ENCODE measurements around the gene EPHA7.

Gene EPHA7

DNA sequence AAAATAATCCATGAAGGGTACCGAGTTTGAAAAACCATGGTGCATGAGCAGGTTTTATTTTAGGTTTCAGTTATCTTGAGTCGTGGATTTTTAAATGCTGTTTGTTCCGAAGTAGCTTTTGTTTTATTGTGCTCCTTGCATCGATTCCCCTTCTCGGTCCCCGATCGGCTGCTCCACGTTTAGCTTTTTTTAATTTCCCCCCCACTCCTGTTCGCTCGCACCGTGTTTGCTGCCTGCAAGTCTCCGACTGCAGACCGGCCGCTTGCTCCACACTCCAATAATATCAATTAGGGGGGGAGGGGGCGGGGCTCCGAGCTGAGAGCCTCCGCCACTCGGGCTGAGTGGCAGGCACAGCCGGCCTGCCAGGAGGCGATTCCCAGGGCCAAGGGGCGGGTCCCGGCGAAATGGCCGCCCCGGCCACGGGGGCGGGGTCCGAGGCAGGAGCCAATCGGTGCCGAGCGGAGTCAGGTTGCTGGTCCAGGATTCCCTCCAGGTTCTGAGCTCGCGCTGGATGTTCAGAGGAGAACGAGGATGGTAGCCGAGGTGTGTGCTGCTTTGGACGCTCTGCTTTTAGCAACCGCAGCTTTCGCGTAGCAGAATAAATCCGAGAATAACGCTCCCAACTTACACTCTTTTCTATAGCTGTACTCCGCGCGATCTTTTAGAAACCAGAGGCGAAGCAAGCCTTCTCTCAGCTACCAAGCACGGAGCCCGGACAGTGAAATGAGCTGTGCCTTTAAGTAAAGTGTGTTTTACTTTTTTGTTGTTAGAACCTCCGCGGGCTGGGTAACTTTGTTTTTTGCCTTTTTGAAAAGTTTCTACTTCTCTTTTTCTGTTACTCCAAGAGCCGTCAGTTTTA lies at the start of gene EPHA7:
Gene EPHA7 (minus strand): TSS at position 256 of the 859 bp plus-strand sequence. CDS start 218 bp downstream, at position 38.
- peak; percentile 99 for DNase-seq (ENCODE audit: low spot score)

DNA sequence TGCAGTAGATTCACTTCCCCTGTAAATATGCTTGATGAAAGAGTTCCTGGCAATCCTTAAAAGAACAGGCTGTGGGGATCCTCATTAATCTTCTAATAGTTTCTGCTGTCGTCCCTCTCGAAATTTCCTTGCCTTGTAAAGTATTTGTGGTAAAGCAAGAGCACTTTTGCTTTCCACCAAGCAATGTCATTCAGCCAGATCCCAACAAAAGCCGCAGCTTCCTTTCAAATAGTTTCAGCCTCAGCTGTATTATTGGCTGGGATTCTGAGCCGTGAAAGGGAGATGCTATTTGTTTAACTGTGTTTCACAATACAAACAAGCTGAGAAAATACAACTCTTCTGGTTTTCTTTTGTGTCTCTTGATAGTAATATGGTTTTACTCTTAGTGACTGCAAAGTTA lies 48.9 kb upstream of the EPHA7 start:
- peak; percentile 51 for DNase-seq (ENCODE audit: low spot score)

DNA sequence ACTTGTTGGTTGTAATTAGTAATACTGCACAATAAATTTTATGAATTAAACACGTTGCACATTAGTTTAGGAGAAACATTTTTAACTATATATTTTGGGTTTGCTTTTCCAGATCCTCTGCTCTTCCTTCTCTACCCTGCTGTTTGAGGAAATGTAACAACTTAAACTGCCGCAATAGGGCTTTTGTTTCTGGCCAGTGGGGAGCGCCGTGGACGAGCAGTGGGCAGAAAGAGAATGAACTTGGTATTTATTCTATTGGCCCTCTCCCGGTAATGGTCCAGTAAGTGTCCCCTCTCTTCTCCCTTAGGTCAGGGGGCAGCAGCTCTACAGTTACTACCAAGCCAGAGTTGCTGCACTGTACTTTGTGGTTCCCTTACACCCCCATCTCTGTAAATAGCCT lies 35.2 kb upstream of the EPHA7 start:
- DNase-seq (ENCODE audit: low spot score), result no peak

DNA sequence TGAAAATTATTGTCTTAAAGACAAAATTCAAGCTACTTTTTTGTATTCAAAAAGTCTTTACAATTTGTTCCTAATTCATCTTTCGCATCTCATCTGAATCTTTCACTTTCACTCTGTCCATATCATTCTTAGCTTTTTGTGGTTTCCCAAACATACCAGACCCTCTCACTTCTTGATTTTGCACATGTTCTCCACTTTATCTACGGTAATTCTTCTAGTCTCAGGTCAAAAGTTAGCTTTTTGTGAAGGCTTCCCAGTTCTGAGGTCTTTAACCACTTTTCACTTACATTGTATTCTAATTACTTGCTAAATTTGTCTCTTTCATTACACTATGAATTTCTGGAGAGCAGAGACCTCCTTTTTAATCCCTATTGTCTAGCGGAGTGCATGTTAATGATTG lies 34.6 kb upstream of the EPHA7 start:
- no peak for DNase-seq (ENCODE audit: low spot score)

DNA sequence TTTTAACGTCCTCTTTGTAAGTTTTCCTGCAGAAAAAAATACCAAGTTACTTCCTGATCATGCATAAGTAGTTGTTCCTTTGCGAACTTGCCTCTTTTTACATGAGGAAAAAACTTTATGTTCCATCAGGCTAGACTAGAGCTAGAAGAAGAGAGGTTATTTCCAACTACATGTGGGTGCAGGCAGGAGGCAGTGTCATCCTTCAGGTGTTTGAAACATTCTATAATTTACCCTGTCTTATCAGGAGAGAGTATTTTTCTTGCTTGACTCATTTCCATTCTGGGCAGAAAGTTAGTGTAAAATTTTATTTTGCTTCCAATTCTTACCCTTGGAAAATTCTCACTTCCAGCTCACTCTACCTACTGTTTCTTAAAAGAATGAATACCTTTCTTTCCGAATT lies 28.5 kb upstream of the EPHA7 start:
- DNase-seq (ENCODE audit: low spot score), result no peak

DNA sequence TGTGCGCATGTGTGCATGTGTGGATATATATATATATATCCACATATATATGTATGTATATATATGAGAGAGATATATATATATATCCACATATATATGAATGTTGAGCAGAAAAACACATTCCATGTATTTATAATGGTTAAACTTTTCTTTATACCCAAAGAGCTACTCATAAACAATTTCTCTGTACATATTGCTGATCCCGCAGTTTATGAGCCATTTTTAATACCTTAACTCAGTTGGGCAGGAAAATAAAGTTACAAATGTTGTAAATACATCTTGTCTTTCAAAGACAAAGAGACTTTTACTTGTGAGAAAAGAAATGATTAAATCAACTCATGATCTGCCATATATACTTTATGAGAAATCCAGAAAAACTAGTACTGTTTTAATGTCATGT lies 18.1 kb upstream of the EPHA7 start:
- no peak for DNase-seq (ENCODE audit: low spot score)

DNA sequence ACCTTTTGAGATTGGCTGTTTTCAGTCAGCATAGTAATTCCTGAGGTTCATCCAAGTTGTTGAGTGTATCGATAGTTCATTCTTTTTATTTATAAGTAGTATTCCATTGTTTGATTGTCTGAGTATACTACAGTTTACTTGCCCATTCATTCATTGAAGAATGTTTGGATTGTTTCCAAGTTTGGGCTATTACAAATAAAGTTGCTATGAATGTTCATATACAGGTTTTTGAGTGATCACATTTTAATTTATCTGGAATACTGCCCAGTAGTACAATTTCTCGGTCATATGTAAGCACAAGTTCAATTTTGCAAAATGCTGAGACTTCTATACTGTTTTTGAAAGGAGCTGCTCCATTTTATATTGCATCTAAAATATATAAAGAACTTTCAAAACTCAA lies 14.2 kb upstream of the EPHA7 start:
- no peak for DNase-seq (ENCODE audit: low spot score)

DNA sequence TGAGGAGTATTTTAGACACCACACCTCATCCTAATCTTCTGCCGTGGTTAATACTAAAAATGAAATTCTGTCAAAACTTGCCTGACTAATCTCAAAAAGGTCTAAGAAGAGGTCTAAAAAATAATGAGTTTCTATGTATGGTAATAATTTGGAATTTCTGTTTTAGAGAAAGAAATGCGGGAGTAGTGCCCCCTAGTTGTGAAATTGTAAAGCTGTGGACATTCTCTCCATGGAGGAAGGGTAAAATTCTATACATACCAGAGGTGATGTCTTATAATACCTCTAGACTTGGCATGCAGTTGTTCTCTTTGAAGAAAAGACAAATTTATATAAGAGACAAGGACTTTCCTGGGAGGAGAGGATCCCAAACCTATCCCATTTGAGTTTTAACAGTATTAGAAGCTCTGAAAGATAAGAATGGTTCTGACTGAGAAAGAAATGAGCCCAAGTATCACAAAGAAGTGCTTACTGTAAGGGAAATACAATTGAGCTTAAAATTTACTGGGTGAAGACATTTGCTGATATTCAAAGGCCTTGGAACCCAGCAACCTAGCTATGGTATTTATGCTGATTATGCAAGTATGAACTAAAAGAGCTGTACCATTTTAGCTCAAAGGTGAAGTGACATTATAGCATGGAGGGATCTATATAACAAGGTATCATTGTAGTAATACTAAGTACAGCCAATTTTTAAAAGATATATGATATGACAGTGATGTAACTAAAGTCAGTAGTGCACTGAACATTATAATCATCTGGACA lies 5.1 kb upstream of the EPHA7 start:
- no peak for DNase-seq (ENCODE audit: low spot score)

DNA sequence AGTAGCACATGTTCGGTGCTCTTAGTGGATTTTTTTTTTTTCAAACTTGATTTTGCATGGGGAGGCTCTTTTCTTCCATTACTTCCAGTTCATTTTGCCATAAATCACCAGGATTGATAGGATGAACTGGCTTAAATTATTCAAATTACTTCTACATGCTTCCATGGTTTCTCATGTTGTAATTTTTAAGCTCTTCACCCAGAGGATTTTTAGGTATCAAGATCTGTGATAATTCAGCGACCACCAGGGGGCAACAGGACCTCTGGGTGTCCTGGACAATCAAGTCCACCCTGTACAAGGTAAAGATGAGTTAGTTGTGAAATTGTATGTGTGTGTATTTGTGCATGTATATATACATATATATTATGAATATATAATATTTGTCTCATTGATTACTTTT lies 4.2 kb upstream of the EPHA7 start:
- peak; percentile 66 for DNase-seq (ENCODE audit: low spot score)

DNA sequence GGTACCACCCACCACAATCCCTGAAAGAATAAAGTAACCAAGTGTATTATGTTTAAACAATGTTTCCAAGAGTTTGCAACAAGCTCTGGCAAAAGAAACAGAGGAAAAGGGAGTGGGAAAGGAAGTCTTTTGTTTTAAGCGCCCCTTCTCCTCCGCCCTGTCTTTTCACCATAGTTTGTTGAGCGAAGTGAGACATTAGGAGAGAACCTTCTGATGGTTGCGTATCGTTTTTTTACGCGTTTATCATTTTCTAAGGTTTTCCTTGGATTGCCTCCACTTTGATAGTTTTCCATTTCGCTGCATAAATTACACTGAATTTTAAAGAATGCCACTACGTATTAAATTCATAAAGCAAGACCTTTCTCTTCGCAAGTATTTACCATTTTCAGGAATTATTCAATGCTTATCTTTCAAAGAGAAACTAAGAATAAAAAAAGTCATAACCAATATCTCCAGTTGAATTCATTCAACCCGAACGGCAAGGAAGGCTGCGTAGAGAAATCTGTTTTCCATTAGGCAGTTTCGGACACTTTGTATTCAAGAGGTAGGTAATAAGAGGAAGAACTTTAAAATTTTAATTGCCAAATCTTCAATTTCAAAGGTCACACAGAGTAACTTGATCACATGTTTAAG lies 920 bp upstream of the EPHA7 start:
- DNase-seq (ENCODE audit: low spot score), result no peak

DNA sequence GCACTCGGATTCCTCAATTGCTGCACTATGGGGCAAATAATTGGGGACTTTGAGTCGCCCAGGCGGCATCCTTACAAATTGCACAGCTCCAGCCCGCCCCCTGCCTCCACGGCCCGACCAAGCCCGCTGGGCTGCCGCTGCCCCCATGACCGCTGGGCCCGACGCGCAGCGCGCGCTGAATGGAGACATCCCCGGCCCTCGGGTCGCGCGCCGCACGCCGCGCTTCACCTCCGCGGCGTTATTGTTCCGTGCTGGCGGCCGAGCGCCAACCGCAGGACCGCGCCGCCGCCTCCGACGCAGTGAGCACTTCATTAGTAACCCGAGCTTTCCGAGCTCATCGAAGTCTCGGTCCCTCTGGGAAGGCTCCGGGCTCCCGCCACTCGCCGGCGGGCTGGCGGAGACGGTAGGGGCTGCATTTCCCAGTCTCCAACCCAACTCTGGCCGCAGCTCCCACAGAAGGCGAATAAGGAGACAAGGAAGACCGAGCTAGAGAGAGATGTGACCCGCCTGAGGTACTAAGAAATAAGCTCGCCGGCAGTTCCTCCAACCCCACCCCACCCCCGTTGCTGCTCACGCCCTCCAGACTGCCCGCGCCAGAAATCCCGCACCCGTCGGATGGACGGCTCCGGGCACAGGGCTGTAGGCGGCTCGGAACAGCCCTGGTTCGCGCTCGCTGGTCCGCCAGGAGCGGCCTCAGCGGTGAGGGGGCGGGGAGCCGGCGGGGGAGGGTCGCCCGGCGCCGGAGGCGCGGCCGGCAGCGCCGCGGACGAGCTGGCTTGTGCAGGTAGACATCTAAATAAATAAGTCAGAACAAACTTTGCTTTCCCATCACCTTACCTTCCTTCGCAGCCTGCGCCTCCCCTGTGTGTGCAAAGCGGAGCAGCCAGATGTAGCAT lies 703 bp downstream of the EPHA7 start:
- peak; percentile 73 for DNase-seq (ENCODE audit: low spot score)

DNA sequence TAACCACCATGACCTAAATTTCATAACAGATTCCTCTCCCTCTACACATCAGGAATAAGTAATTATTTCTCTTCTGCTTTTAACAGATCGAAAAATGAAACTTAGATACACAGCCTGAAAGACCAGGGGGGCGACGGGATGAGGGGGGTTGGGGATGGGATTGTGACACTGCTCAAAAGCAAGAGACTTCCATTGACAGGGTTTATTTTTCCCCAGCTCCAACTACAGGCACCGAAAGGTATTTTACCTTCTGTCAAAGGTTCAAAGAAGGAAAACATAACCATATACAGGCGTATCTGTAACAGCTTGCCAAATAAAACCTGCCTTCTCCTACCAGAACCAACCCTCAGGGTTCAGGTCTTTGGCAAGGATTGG lies 1.3 kb downstream of the EPHA7 start:
- DNase-seq (ENCODE audit: low spot score), result no peak

DNA sequence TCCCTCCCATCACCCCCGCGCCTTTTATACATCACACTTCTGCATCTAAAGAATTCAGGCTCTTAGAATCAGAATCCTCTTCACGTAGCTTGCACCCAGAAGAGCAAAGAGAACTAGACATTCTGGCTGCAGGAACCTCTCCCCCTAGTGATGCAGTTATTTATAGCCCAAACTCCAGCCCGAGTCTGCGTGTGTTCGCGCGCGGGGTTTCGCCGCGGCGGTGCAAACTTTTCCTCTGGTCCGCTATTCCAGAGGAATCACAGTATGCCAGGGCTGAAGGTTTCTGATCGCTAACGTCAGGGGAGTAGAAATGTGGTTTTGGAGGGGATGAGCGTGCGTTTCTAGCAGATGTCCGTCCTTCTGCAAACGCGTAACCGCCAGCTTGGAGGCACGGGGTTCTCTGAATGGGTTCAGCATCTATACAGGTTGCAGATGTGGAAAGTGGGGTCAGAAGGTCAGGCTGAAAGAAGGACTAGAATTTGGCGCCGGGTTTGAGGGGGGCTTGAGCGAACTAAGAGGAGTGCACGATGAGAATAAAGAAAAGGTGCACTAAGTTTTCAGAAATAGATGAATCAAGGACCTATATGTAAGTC lies 1.8 kb downstream of the EPHA7 start:
- DNase-seq (ENCODE audit: low spot score), result peak; percentile 57

DNA sequence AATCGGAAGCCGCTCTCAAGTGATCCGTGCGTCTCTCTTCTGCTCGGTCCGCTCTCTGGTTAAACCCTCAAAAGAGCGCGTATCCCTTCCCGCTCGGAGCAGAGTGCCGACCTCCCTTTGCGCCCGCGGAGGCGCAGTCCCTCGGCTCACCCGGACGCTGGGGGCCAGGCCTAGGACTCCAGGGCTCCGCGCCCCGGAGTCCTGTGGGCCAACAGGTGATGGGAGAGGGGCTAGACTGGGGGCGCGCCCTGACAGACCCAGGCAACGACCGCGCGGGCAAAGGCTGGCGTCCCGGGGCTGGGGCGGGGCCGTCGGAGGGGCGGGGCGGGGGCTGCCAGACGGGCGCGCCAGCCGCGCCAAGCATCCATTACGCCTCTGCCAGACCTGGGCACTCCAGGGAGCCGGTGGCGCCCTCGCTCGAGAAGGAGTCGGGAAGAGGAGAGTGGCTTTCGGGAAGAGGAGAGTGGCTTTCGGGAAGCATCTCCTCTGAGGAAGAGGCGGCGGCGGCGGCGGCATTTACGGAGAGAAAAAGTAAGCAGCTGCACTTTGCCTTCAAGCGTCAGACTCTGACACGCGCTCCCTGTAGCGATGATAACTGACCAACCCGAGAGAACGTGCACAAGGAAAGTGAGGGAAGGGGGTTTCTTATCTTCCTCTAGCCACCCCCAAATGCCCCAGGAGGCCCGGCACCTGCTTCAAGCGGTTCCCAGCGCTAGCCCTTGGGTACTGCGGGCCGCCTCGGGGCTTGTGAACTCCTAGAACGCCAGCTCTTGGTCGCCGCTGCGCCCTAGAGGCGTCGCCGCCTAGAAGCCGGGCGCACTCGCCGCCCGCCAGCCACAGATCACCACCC lies 2.6 kb downstream of the EPHA7 start:
- peak; percentile 72 for DNase-seq (ENCODE audit: low spot score)

DNA sequence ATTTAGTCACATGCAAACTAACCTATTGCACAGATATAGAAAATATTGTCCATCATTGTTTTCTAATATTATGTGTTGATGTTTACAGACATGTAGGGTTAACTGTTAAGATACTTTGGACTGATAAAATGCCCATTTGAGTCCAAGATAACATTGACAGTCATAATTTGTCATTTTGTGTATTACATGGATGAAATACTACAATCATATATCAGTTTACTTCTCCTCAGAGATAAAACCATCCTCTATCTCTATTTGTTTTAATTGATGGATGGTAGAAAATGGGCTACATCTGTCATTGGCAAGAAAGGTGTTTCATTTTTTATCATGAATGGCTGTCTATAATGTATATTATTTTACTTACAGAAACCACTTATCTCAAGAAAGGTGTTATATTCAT lies 6.2 kb downstream of the EPHA7 start:
- no peak for DNase-seq (ENCODE audit: low spot score)

DNA sequence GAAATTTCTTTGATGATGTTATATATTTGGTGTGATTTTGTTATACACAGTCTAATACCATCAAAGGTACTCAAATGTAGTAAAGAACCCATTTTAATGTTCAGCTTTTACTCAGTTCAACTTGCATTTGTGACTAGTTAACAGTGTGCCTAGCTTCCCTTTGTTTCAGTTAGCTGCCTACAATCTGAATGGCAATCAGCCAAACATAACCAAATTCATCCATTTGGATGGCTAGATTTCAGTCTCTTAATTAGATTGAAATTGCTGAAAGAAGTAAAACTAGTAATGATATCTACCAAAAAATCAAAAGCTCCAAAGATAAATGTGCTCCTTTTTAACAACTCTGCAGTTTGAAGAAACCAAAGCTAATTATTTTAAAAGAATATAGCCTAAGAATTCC lies 6.9 kb downstream of the EPHA7 start:
- no peak for DNase-seq (ENCODE audit: low spot score)

DNA sequence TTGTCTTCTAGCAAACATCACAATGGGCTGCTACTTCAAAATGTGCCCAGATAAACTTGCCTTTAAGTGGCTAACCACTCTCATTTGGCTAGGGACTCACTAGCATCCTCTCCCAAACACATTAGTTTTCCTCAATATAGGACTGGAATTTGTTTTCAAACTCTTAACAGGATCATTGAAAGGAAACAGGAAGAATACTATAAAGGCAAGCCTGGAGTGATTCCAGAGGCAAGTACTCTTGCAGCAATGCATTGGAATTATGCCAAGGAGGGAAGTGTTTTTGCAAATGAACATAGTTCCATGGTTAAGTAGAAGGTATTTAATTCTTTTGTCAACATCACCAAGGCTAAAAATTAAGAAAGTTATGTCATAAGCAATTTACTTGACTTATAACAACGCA lies 12.2 kb downstream of the EPHA7 start:
- DNase-seq (ENCODE audit: low spot score), result no peak

DNA sequence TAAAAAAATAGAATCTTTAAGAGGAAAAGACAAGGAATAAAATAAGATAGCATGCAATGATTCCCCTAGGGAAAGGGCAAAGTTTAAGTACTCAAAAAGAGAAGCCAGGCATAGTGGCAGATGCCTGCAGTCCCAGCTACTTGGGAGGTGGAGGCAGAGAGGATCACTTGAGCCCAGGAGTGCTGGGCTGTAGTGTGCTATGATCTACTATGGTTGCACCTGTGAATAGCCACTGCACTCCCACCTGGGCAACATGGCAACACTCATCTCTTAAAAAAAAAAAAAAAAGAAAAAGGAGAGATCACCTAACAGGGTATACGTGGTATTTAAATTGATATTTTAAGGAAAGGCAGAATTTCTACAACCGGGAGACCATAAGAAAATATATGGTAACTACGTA lies 16.0 kb downstream of the EPHA7 start:
- no peak for DNase-seq (ENCODE audit: low spot score)

DNA sequence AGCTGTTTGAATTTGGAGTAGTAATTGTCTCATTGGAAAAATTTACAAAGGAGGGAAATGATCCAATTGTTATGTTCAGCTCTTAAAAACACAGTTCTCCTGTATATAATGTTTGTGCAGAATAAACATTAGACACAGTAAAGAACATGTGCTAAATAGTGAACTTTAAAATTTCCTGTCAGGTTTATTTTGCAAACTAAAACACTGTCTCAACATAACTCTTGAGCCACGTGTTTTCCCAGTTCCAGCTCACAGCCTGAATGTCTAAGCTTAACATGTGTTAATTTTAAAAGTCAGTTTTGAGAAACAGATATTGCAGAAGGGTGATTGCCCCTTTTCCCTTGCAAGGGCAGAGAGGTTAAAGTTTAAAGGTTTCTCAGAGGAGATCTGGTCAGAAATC lies 20.6 kb downstream of the EPHA7 start:
- DNase-seq (ENCODE audit: low spot score), result no peak

DNA sequence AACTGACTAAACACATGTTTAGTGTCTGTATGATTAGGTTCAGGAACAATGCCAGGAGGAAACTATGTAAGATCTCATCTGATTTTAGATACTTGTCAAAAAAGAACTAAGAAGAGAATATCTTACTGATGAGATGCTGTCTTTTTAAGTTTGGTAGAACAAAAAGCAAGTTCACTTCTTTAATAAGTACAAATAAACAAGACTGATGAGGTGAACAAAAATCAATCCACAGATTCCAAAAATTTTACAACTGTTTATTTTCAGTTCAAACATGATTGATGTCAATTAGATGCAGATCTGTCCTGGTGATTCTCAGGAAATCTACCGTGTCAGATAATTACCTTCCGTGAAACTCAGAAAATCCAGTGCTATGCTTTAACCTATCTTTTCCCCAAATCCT lies 24.9 kb downstream of the EPHA7 start:
- no peak for DNase-seq (ENCODE audit: low spot score)
